ENCODE results near the gene ZNF513.
"Not testable (repeated sequence)": the region's sequence is repeated elsewhere in the genome, so short reads cannot be mapped to it uniquely, and the experiment has no call there.

The ZNF513 gene, protein sequence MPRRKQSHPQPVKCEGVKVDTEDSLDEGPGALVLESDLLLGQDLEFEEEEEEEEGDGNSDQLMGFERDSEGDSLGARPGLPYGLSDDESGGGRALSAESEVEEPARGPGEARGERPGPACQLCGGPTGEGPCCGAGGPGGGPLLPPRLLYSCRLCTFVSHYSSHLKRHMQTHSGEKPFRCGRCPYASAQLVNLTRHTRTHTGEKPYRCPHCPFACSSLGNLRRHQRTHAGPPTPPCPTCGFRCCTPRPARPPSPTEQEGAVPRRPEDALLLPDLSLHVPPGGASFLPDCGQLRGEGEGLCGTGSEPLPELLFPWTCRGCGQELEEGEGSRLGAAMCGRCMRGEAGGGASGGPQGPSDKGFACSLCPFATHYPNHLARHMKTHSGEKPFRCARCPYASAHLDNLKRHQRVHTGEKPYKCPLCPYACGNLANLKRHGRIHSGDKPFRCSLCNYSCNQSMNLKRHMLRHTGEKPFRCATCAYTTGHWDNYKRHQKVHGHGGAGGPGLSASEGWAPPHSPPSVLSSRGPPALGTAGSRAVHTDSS

GRCh38 chr2:27380626-27381545 lies at the start of gene ZNF513:
ZNF513 (minus strand) TSS chr2:27380734; CDS start chr2:27380526, 208 bp downstream.
- DNase-seq = peak; percentile 91 to 93

GRCh38 chr2:27428978-27429541 lies 48.5 kb upstream of the ZNF513 start:
- DNase-seq = peak; percentile 78 to 82

DNA sequence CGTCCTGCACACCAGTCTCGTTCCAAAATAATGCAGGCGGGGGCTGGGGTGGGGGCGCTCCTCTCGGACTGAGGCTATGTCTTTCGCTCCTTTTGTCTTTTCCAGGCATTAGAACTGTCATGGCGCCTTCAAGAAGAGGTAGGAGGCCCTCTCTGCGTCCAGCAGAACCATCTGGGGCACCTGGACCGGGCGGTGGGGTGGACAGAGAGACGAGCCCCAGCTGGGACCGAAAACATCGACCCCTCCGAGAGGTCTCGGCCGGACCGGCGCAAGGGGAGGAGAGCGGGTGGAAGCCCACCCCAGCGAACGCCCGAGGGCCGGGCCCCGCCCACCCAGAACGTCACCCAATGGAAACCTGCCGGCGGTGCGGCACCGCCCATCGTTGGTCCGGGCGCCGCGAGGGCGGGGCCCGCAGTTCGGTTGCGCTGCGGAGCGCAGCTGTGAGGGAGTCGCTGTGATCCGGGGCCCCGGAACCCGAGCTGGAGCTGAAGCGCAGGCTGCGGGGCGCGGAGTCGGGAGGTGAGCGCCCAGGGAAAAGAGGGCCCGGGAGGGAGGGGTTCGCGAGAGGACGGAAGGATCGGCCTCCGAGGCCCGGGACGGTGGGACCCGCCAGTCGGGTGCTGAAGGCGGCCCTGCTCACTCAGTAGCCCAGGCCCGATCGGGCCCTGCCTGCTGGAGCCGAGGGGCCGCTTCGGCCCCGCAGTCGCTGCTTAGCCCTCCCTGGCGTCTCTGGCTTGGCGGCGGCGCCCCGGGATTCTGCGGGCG lies 47.9 kb upstream of the ZNF513 start, which contains the start of gene NRBP1:
NRBP1 (plus strand) TSS at position 419 of the 765 bp plus-strand sequence. CDS start 4,643 bp downstream, outside the sequence.
- DNase-seq = peak; percentile 94 to 96

GRCh38 chr2:27427863-27428212 lies 47.3 kb upstream of the ZNF513 start:
- DNase-seq = no peak

DNA sequence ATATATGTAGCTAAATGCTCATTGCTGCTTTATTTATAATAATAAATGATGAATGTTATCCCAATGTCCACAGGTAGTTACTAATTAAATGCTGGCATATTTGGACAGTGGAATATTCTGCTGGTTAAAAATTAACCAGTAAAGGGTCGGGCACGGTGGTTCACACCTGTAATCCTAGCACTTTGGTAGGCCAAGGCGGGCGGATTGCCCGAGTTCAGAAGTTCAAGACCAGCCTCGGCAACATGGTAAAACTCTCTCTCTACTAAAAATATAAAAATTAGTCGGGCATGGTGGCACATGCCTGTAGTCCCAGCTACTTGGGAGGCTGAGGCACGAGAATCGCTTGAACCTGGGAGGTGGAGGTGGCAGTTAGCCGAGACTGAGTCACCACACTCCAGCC lies 44.5 kb upstream of the ZNF513 start:
- DNase-seq = not testable (repeated sequence)

- no peak for DNase-seq
These were observed 42.4 kb upstream of the ZNF513 start for GRCh38 chr2:27422958-27423357.

- DNase-seq = no peak
These were observed 41.2 kb upstream of the ZNF513 start for GRCh38 chr2:27421660-27422250.

DNA sequence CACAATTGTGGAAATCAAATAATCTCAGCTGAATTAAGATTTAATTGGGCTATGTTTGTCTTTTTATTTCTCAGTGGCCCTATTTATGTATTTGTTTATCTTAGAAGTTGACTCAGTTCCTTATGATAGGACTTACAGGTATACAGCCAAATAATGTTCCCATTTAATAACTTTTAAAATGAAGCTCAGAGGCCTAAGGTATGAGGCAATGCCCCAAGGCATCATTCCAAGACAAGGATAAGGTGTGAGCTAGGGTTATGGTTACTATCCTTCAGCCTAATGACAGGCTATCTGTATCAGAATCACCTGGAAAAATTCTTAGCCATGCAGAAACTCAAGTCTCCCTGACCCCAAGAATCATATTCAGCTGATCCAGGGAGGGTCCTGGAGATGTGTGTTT lies 40.5 kb upstream of the ZNF513 start:
- no peak for DNase-seq

- no peak for DNase-seq
These were observed 35.6 kb upstream of the ZNF513 start for GRCh38 chr2:27416151-27416550.

GRCh38 chr2:27412419-27413152 lies 32.1 kb upstream of the ZNF513 start:
- no peak for DNase-seq

GRCh38 chr2:27409321-27410073 lies 29.0 kb upstream of the ZNF513 start, which contains the start of gene PPM1G:
PPM1G (minus strand) TSS chr2:27409591; CDS start chr2:27409422, 169 bp downstream.
- DNase-seq = peak; percentile 98

DNA sequence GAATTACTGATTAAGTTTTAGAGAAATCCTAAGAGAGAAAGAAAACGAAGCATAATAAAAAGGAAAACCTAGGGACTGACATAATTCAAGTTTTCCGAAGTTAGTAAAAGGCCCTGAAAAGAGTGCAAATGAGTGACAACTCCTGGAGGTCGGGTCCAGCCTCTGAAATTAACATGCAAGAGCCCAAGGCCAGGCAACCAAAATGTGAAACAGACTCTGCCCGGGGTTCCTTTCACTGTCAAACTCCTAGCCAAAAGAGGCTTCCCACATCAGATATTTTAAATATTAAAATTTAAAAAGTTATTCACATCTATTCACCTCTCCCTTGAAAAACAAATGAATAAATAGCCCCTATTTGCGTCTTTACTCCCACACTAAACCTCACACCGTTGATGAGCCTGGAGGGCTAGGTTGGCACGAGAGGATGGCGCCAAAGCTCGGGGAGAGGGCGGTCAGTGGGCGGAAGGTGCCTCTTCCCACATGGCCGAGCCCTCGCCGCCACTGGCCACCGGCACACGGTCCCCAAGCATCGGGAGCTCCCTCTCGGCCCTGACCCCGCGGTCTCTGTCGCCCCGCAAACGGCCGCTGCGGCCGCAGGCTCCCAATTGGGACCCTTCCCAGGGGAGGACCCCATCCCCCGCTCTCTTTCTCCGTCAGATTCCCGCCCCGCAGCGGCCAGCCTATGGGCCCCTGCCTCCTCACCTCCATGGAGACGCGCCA lies 28.2 kb upstream of the ZNF513 start:
- peak in 1 of 2 experiments; percentile 20 for DNase-seq

DNA sequence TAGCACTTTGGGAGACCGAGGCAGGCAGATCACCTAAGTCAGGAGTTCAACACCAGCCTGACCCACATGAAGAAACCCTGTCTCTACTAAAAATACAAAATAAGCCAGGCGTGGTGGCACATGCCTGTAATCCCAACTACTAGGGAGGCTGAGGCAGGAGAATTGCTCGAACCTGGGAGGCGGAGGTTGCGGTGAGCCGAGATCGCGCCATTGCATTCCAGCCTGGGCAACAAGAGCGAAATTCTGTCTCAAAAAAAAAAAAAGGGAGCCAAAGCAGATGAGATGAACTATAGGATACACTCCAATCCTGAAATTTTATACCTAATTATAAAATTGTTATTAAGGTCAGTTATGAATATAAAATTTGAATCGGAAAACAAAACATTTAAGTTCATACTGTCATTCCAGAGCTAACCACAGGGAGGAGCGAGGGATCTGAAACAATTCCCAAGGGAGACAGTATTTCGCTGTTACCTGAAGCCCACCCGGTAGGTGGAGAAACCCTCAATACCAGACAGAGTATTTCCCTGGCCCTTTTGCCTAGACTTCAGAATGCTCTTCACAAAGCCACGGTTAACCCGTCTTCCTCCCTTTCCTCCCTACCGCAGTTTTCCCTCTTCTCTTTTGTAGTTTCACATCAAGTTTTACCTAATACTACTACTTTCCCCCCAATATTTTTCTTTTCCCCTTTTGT lies 27.4 kb upstream of the ZNF513 start:
- DNase-seq = no peak

DNA sequence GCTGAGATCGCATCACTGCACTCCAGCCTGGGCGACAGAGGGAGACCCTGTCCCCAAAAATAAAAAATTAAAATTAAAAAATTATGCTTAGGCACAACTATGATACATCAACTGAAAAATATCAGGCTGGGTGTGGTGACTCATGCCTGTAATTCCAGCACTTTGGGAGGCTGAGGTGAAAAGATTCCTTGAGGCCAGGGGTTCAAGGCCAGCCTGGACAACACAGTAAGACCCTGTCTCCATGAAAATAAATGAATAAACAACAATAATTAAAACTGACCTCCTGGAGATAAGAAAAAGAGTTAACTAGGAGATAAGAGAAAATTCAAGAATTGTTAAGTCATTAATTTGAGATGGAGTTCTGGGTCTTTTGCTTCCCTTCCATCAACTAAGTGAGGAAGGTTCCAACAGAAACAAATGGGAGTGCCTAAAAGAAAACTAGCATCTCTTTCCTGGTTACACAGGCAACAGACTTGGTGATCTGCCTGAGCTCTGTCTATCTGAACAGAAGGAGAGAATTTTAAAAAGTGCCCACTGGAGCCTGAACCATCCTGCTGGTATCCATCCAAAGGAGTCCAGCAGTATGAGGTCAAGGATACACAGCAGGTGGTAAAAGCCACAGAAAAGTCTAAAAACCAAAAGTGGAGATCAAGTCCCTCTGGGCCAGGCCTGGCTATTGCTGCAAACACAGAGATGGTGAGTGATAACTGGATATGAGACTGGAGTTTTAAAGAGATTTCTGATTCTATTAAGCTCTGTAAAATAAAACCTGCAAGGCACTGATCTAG lies 20.0 kb upstream of the ZNF513 start:
- no peak for DNase-seq

- no peak for DNase-seq
These were observed 18.4 kb upstream of the ZNF513 start for GRCh38 chr2:27398962-27399361.

DNA sequence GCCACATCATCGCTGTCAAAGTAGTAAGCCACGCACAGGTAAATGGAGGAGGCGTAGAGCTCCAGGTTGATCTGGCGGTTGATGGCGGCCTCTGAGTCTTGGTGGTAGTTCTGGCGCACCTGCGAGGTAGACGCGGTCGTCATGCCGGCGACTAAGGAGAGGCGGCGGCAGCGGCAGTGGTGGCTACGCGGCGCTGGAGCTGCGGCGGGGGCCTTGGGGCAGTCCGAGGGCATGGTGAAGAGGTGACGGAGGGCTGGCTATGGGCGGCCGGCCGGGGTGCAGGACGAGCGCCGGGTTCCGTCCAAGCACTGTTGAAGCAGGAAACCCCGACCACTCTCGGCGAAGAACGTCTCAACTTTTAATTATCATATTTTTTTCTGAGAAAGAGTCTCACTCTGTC lies 12.7 kb upstream of the ZNF513 start:
- no peak for DNase-seq

- no peak for DNase-seq
These were observed 10.5 kb upstream of the ZNF513 start for GRCh38 chr2:27390822-27391679.

All from activated CD4-positive, alpha-beta T cell treated with anti-CD3 and anti-CD28 coated beads, Interleukin-2, amount 50 U/mL, for 48 hours (primary cell).